GM21390 (cell line): ENCODE data around the gene PPHLN1.

Experiments used
- ATAC-seq: cut with Tn5 transposase; IDR thresholded peaks from one replicate; pipeline ENCODE4 v1.9.1; 2021; ENCODE audit not compliant: unreplicated experiment

PPHLN1 gene

GRCh38 chr12:42325653-42326474 lies at the start of gene PPHLN1, which contains the start of gene ZCRB1:
PPHLN1 (plus strand) TSS chr12:42326167; CDS start chr12:42335903, 9,736 bp downstream.
ZCRB1 (minus strand) TSS chr12:42326094; CDS start chr12:42324102, 1,992 bp downstream.
- ATAC-seq: peak; percentile 92

- ATAC-seq: no peak
Measured at GRCh38 chr12:42277396-42278127, 48.4 kb upstream of the PPHLN1 start.

GRCh38 chr12:42278128-42278510 lies 47.8 kb upstream of the PPHLN1 start:
- ATAC-seq: no peak

- no peak for ATAC-seq
Measured at GRCh38 chr12:42281278-42281677, 44.7 kb upstream of the PPHLN1 start.

GRCh38 chr12:42281844-42282243 lies 44.1 kb upstream of the PPHLN1 start:
- no peak for ATAC-seq

GRCh38 chr12:42282294-42282693 lies 43.7 kb upstream of the PPHLN1 start:
- ATAC-seq: no peak

- no peak for ATAC-seq
Measured at GRCh38 chr12:42283739-42284138, 42.2 kb upstream of the PPHLN1 start.

GRCh38 chr12:42284157-42284556 lies 41.8 kb upstream of the PPHLN1 start:
- no peak for ATAC-seq

GRCh38 chr12:42284876-42285275 lies 41.1 kb upstream of the PPHLN1 start:
- ATAC-seq: no peak

- no peak for ATAC-seq
Measured at GRCh38 chr12:42285431-42285830, 40.5 kb upstream of the PPHLN1 start.

- ATAC-seq: no peak
Measured at GRCh38 chr12:42286741-42287140, 39.2 kb upstream of the PPHLN1 start.

- ATAC-seq: no peak
Measured at GRCh38 chr12:42288544-42288943, 37.4 kb upstream of the PPHLN1 start.

GRCh38 chr12:42291680-42292079 lies 34.3 kb upstream of the PPHLN1 start:
- ATAC-seq: no peak

GRCh38 chr12:42296503-42297109 lies 29.4 kb upstream of the PPHLN1 start:
- ATAC-seq: no peak

GRCh38 chr12:42298887-42299286 lies 27.1 kb upstream of the PPHLN1 start:
- no peak for ATAC-seq

GRCh38 chr12:42299392-42300308 lies 26.3 kb upstream of the PPHLN1 start:
- ATAC-seq: peak; percentile 86

- no peak for ATAC-seq
Measured at GRCh38 chr12:42306297-42306696, 19.7 kb upstream of the PPHLN1 start.

GRCh38 chr12:42308390-42308789 lies 17.6 kb upstream of the PPHLN1 start:
- ATAC-seq: no peak

- no peak for ATAC-seq
Measured at GRCh38 chr12:42309996-42310395, 16.0 kb upstream of the PPHLN1 start.

GRCh38 chr12:42315108-42315507 lies 10.9 kb upstream of the PPHLN1 start:
- ATAC-seq: no peak

- ATAC-seq: no peak
Measured at GRCh38 chr12:42320796-42321195, 5.2 kb upstream of the PPHLN1 start.
